Neural progenitor cell (in vitro differentiated cells): ENCODE measurements around the gene TTC3. TPM values are rescaled to one million over a fixed set of nuclear protein-coding genes. Genes with fewer than 3 reads are reported as not detected.

ENCODE experiments used
- DNase-seq: peaks from one replicate; pipeline ENCODE4 v3.0.0-alpha.2; 2016; ENCODE audit warnings: low spot score
- H2AFZ ChIP-seq: fragments of 200-600 bp; sonication (generic); replicated peaks from 2 replicates; pipeline ENCODE4 v1.6.1; 2016; ENCODE audit warnings: antibody characterized with exemption
- H3F3A ChIP-seq: fragments of 200-600 bp; sonication (generic); 2 replicates; pipeline ENCODE4 v1.6.1; 2016; ENCODE audit warnings: antibody characterized with exemption, low read depth
- H3K27ac ChIP-seq: fragments of 200-600 bp; sonication (generic); 2 replicates; pipeline ENCODE4 v1.5.1; 2016; ENCODE audit warnings: mild to moderate bottlenecking
- H3K27me3 ChIP-seq: fragments of 200-600 bp; sonication (generic); 2 replicates; pipeline ENCODE4 v1.6.1; 2016; ENCODE audit warnings: mild to moderate bottlenecking, moderate library complexity
- H3K36me3 ChIP-seq: fragments of 200-600 bp; sonication (generic); 2 replicates; pipeline ENCODE4 v1.5.1; 2016
- H3K4me1 ChIP-seq: fragments of 200-600 bp; sonication (generic); 2 replicates; pipeline ENCODE4 v1.6.1; 2016; ENCODE audit warnings: mixed run types
- H3K4me2 ChIP-seq: fragments of 200-600 bp; sonication (generic); 2 replicates; pipeline ENCODE4 v1.6.1; 2016
- H3K4me3 ChIP-seq: fragments of 200-600 bp; sonication (generic); 2 replicates; pipeline ENCODE4 v1.5.1; 2016
- H3K79me2 ChIP-seq: fragments of 200-600 bp; sonication (generic); 2 replicates; pipeline ENCODE4 v1.6.1; 2016; ENCODE audit warnings: low read depth
- H3K9ac ChIP-seq: fragments of 200-600 bp; sonication (generic); 2 replicates; pipeline ENCODE4 v1.6.1; 2016
- H3K9me3 ChIP-seq: fragments of 200-600 bp; sonication (generic); 2 replicates; pipeline ENCODE4 v1.5.1; 2016; ENCODE audit warnings: low read depth
- H4K20me1 ChIP-seq: fragments of 200-600 bp; sonication (generic); 2 replicates; pipeline ENCODE4 v1.6.1; 2016; ENCODE audit warnings: low read depth
- H3K27ac Mint-ChIP-seq: 3 replicates; pipeline ENCODE4 v1.8.0; 2021; ENCODE audit warnings: mixed read lengths
- H3K27me3 Mint-ChIP-seq: 2 replicates; pipeline ENCODE4 v1.8.0; 2022; ENCODE audit warnings: low read depth, mild to moderate bottlenecking, inconsistent platforms, moderate library complexity, mixed read lengths; ENCODE audit not compliant: insufficient read depth
- H3K36me3 Mint-ChIP-seq: 3 replicates; pipeline ENCODE4 v1.8.0; 2021; ENCODE audit warnings: mixed read lengths
- H3K4me1 Mint-ChIP-seq: 3 replicates; pipeline ENCODE4 v1.8.0; 2021; ENCODE audit warnings: mixed read lengths
- H3K4me3 Mint-ChIP-seq: 3 replicates; pipeline ENCODE4 v1.8.0; 2021; ENCODE audit warnings: mild to moderate bottlenecking, moderate library complexity, mixed read lengths
- H3K9me3 Mint-ChIP-seq: 3 replicates; pipeline ENCODE4 v1.8.0; 2020; ENCODE audit warnings: mixed read lengths
- EZH2 ChIP-seq: fragments of 200-600 bp; sonication (generic); IDR thresholded peaks from 2 replicates; pipeline ENCODE4 v1.6.1; 2017; ENCODE audit warnings: antibody characterized with exemption, mild to moderate bottlenecking, moderate library complexity
- EZH2phosphoT487 ChIP-seq: fragments of 200-600 bp; sonication (generic); IDR thresholded peaks from 2 replicates; pipeline ENCODE4 v1.6.1; 2017; ENCODE audit warnings: antibody characterized with exemption
- total RNA-seq: library from RNA; depleted of rRNA; stranded (reverse); fragments of >200 nt; gene quantifications from 2 replicates; pipeline ENCODE4 v1.2.3, GENCODE V29; 2015; ENCODE audit warnings: low replicate concordance
- TF ChIP-seq, protein P1 (sequence below): fragments of 200-600 bp; sonication (generic); IDR thresholded peaks from 2 replicates; pipeline ENCODE4 v1.5.1; 2017; ENCODE audit warnings: antibody characterized with exemption, mild to moderate bottlenecking

Gene TTC3
- total RNA-seq, 1 donor from 2014 or later: 135 TPM

GRCh38 chr21:37036177-37036576 lies 36.9 kb upstream of the TTC3 start:
- Histone ChIP-seq H4K20me1 (no peaks in the 10 kb centered on the region), H3K27me3 (peaks cover 46% of the 10 kb centered on the region), H2AFZ (no peak overlapping the region), H3K4me1 (peaks cover 6% of the 10 kb centered on the region), H3K4me2 (no peak overlapping the region), H3F3A (peaks cover 7% of the 10 kb centered on the region), H3K9ac (no peak overlapping the region), H3K4me3 (no peak overlapping the region), H3K36me3 (no peaks in the 10 kb centered on the region), H3K79me2 (no peaks in the 10 kb centered on the region), H3K27ac (no peak overlapping the region), H3K9me3 (no peaks in the 10 kb centered on the region)
- TF ChIP-seq, protein P1, sequence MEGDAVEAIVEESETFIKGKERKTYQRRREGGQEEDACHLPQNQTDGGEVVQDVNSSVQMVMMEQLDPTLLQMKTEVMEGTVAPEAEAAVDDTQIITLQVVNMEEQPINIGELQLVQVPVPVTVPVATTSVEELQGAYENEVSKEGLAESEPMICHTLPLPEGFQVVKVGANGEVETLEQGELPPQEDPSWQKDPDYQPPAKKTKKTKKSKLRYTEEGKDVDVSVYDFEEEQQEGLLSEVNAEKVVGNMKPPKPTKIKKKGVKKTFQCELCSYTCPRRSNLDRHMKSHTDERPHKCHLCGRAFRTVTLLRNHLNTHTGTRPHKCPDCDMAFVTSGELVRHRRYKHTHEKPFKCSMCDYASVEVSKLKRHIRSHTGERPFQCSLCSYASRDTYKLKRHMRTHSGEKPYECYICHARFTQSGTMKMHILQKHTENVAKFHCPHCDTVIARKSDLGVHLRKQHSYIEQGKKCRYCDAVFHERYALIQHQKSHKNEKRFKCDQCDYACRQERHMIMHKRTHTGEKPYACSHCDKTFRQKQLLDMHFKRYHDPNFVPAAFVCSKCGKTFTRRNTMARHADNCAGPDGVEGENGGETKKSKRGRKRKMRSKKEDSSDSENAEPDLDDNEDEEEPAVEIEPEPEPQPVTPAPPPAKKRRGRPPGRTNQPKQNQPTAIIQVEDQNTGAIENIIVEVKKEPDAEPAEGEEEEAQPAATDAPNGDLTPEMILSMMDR: no peak
- no peak for TF ChIP-seq EZH2phosphoT487
- TF ChIP-seq EZH2: no peak
- no peaks in the 10 kb centered on the region for H3K36me3 Mint-ChIP-seq
- H3K27ac Mint-ChIP-seq: no peak overlapping the region
- peaks cover 8% of the 10 kb centered on the region for H3K27me3 Mint-ChIP-seq
- H3K4me3 Mint-ChIP-seq: no peak overlapping the region
- no peak for DNase-seq
- H3K4me1 Mint-ChIP-seq: peaks cover 3% of the 10 kb centered on the region
- no peaks in the 10 kb centered on the region for H3K9me3 Mint-ChIP-seq

- Mint-ChIP-seq H3K36me3 (no peaks in the 10 kb centered on the region), H3K4me3 (no peak overlapping the region), H3K27ac (no peak overlapping the region), H3K4me1 (peaks cover 8% of the 10 kb centered on the region), H3K9me3 (no peaks in the 10 kb centered on the region), H3K27me3 (peaks cover 6% of the 10 kb centered on the region)
- H3K4me3 ChIP-seq: no peak overlapping the region
- TF ChIP-seq EZH2phosphoT487: no peak
- TF ChIP-seq, protein P1: no peak
- TF ChIP-seq EZH2: no peak
- H3K27ac ChIP-seq: no peak overlapping the region
- H3K27me3 ChIP-seq: peaks cover 64% of the 10 kb centered on the region
- no peaks in the 10 kb centered on the region for H3K9me3 ChIP-seq
- peak overlapping the region; percentile 42 for H3K4me2 ChIP-seq
- H3K4me1 ChIP-seq: peaks cover 14% of the 10 kb centered on the region
- no peaks in the 10 kb centered on the region for H3K36me3 ChIP-seq
- peak overlapping the region; percentile 31 for H2AFZ ChIP-seq
- no peaks in the 10 kb centered on the region for H4K20me1 ChIP-seq
- DNase-seq: no peak
- H3F3A ChIP-seq: peaks cover 11% of the 10 kb centered on the region
- H3K9ac ChIP-seq: no peak overlapping the region
- H3K79me2 ChIP-seq: no peaks in the 10 kb centered on the region
These were observed 33.5 kb upstream of the TTC3 start for GRCh38 chr21:37039411-37040075.

DNA sequence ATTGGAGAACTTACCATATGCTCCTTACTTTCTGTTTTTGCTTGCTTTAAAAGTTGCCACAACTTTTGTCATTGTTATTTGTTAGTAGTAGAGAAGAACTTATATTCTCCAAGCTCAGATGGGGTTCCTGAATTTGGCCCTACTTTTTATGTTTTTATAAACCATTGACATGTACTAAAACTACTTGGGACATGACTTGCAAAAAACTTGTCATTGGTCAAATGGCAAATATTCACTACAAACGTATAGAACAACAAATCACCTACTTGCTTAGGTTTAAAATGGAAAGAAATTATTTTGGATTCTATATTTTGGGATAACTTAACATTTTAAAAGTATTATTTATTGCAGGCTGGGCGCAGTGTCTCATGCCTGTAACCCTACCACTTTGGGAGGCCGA lies 32.8 kb upstream of the TTC3 start:
- no peaks in the 10 kb centered on the region for H4K20me1 ChIP-seq
- DNase-seq: no peak
- TF ChIP-seq, protein P1: no peak
- TF ChIP-seq EZH2phosphoT487 (no peak), EZH2 (no peak)
- peaks cover 71% of the 10 kb centered on the region for H3K27me3 ChIP-seq
- H3K79me2 ChIP-seq: no peaks in the 10 kb centered on the region
- no peaks in the 10 kb centered on the region for H3K9me3 Mint-ChIP-seq
- H3K36me3 ChIP-seq: no peaks in the 10 kb centered on the region
- H3K27ac ChIP-seq: no peak overlapping the region
- H3F3A ChIP-seq: peaks cover 11% of the 10 kb centered on the region
- H3K9me3 ChIP-seq: no peaks in the 10 kb centered on the region
- H3K4me3 Mint-ChIP-seq: no peak overlapping the region
- no peak overlapping the region for H3K9ac ChIP-seq
- peaks cover 8% of the 10 kb centered on the region for H3K27me3 Mint-ChIP-seq
- H3K4me1 ChIP-seq: peaks cover 14% of the 10 kb centered on the region
- H3K4me1 Mint-ChIP-seq: peaks cover 10% of the 10 kb centered on the region
- H3K27ac Mint-ChIP-seq: no peak overlapping the region
- no peak overlapping the region for H3K4me2 ChIP-seq
- H3K4me3 ChIP-seq: no peak overlapping the region
- no peak overlapping the region for H2AFZ ChIP-seq
- no peaks in the 10 kb centered on the region for H3K36me3 Mint-ChIP-seq
